CD4-positive, alpha-beta T cell treated with Interleukin-17A for 1 hour (primary cell): ENCODE measurements around the gene CLSTN2.

Experiments used
- DNase-seq: peaks from one replicate; pipeline ENCODE4 v3.0.0-alpha.2; 2020

CLSTN2 gene

DNA sequence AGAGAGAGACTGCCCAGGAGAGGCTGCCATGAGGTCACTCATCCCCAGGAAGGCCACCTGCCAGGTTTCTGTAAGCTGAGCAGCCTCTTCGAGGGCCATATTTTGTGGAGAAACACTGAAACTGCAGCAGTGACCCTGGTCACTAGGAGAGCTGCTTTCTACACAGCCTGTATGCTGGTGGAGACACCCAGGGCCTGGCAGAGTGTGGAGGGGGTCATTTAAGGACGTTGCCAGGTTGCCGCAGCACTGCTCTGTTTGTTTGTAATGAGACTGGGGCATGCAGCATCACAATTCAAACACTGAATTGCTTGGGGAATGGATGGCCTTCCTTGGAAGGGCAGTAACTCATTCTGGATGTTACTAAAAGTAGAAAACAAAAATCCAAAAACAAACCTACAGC is 638.0 kb downstream of the CLSTN2 start:
- no peak for DNase-seq

DNA sequence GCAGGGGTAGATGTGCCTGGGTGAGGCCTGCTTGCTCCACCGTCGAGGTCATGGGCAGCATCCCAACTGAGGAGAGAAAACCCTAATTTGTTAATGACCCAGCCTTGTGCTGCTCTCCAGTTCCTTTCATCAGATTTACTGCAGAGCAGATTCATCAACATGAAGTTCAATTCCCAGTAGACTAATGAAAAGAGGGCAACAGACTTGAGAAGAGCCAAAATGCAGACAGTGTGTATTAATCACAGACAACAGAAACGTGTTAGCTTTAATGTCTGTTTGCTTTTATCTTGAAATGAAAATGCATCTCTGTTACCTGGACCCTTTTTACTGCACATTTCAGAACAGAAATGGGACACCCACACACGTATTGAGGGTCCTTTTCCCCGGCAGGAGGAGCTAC is 639.4 kb downstream of the CLSTN2 start:
- DNase-seq, result no peak

DNA sequence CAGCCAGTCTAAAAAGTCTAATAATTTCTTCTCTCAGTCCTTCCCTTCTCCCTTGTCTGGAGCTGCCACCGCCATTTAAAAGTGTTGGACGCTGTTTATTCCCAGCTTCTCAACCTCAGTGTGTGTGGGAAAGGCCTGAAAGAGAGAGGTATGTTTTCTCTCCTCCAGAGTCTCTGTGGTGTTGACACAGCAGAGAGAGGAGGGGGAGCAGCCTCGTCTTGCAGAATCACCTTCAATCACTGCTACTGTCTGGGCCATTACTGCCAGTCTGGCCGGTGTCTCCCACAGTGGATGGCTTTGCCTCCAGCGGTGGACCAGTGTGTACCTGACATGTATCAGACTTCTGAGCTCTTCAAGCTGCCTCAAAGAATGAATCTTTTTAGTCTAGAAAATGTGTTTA is 641.5 kb downstream of the CLSTN2 start:
- DNase-seq, result no peak

DNA sequence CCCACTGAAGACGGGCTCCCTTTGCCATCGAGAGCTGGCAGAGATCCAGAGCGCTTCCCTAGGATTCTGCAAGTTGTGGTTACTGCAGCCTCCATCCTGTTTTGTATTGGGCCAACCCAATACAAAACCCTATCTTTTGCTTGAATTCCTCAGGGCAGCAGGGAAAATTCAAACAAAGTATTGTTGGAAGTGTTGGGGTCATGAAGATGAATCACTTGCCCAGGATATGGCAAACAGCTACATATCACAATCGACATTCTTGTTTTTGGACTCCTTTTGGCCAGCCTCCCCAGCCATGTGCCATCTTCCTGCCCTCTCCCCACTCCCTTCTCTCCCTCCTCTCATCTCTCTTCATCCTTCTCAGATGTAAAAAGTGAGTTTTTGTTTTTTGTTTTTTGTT is 642.9 kb downstream of the CLSTN2 start:
- no peak for DNase-seq

DNA sequence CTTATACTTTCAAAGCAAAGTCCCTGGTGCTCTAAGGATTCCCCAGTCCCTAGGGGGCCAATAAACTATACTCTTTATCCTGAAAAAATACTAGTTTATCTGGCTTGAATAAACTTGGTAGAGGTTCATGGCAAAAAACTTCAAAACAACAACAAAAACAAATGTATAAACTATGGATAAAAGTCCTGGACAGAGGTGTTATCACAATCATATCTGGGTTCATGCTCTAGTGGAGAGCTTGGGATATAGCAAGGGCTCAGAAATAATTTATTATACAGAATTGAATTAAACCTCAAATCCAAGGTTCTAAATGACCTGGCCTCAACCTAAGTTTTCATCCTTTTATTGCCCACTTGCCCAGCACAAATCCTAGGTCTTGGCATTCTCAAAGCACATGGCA is 644.3 kb downstream of the CLSTN2 start:
- no peak for DNase-seq

DNA sequence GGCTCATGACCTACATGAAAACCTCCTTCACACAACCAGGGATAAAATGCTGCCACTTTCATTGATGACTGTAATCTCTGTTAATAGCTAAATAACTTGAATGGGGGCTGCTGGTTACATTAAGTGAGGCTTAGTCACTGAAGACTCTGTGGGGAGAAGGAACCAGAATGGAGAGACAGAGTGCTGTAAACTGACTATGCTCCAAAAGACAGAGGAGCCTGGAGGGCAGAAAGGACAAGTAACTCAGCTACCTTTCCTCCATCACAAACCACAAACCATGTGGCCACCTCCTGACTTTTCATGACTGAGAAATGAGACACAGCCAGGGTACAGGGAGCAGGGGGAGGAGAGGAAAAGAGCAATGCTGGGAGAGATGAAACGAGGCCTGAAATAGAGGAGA is 645.8 kb downstream of the CLSTN2 start:
- DNase-seq, result no peak

DNA sequence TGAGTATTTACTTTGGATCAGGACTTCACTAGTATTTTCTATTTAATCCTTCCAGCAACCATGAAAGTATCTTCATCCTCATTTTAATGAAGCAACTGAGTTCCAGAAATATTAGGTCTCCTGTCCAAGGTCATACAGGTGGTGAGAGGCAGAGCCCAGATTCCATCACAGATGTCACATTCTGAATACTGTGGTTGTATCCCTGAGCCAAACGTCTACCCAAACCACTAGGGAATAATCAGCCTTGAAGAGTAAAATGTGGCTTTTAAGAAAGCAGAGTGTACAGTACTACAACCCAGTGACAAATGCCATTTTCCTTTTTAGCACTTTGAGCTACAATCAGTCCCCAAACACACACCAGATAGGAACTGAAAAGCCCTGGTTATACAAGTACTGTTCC is 649.6 kb downstream of the CLSTN2 start:
- no peak for DNase-seq

DNA sequence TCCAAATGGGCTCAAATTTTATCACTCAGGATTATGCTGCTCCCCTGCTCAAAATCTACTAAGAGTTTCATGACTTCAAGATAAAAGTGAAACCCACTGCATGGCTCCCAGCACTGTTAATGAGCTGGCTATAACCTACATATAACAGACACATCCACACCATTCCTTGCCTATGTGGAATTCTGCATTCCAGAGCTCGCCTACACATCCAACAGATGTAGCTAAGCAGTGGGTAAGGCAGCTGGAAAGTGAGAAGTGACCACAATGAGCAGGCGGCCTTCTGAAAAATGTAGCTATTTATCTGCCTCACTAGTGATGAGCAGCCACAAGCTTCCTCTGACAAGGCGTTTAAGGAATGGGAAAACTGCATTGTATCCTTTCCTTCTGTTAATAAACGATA is 650.8 kb downstream of the CLSTN2 start:
- no peak for DNase-seq

DNA sequence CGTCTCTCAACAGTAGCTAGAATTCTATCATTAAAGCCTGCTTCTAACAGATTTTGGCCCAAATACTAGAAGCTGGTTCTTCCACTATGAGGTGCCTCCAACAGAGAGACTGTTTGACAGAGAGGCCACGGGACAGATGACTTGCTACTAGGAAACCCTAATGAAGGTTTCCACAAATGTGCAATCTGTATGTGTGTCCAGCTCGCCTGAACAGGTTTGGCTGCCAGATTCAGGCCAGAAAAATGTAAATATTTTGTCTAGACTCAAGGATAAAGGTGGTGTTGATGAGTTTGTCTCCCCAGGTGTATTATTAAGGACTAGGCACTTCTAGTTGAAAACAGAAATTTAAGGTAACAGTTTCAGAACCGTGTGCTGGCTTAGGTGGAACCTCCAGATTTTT is 651.3 kb downstream of the CLSTN2 start:
- DNase-seq, result no peak

DNA sequence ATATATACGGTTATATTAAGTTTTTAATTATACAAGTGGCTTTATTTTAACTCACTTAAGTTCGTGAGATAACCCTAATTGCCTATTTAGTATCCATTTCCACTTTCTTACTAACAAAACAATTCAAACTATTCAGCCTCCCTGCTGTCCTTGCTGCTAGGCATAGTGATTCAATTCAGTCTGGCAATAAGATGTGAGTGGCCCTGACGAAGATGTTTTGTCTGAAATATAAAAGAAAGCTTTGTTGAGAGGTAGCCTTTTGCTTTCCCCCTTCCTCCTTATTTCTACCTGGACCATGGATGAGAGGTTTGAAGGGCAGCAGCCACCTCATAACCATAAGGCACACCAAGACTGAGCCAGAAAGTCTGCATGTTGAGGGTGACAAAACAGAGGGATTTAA is 653.6 kb downstream of the CLSTN2 start:
- DNase-seq, result no peak

DNA sequence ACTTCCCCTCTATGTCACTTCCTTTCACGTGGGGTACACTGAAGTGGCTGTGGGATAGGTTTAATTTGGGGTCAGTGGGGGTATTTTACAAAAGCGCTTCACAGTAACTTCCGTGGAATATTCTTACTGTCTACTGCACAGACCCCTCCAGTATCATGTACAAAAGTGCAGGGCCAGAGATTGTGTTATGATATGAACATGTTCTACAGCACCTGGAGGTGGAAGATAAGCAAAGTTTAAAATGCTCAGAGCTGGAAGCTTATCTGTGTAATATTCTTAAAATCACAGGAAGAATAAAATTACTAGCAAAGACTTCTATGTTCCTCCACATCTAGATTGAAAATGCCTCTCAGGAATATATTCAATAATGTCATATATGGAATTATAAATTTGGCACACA is 658.8 kb downstream of the CLSTN2 start:
- DNase-seq, result no peak

DNA sequence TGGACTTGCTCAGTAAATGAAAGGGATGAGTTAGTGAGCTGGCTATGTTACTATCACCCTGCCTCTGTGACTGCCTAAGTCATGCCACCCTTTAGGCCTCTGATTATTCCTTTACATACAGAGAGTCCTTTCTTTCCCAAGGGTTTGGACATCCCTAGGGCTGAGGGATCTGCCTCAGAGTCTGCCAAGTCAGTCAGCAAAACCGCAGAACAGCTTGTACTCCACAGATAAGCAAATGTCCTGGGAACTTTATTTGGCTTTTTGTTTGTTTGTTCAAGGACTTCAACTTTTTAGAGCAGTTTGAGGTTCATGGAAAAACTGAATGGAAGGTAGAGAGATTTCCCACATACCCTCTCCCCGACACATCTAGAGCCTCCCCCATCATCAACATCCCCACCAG is 660.3 kb downstream of the CLSTN2 start:
- no peak for DNase-seq

DNA sequence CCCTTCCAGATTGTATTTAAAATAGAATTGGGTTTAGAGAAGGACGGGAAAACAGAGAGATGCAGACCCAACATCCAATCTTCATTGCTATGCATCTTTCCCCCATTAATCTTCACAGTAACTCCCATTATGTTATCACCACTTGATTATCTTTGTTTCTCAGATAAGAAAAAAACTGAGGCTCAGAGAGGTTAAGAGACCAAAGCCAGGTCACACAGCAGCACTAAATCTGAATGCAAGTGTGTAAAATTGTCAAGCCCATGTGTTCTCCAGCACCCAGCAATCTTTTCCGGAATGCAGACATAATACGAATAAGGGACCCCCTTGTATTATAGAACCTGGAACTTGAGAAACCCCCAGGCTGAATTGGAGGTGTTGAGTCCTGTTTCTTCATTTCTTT is 662.4 kb downstream of the CLSTN2 start:
- no peak for DNase-seq

DNA sequence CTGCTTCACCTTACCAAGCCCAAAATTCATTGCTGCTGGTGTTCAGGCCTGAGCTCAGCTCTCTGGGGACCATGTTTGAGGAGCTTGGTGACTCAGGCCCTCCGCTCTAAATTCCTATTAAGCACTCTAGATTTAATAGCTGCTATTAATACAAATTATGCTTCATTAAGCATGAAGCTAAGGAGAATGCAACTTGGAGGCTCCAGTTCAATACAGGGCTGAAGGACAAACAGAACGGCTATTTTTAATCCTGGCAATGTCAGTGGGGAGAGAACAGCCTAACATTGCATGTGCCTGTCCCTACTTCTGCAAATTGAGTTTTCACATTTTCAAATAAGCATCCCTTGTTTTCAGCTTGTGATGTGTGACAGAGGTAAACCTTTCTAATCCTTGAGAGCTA is 662.8 kb downstream of the CLSTN2 start:
- no peak for DNase-seq

DNA sequence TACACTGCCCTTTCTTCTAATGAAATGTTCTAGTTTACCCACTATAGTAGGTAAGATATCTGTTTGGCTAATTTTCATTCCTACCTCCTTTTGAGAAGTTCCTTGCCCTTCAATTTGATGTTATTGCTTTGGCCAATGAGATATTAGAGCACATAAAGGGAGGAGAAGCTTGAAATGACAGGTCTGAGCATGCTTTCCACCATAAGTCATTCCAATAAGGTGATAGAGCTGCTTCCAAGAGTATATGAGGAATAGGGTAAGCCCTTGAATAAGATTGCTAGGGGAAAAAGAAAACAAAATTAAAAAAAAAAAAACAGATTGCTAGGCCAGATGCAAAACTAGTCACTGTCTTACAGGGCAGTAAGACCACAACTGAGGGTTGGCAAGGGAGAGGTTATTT is 664.0 kb downstream of the CLSTN2 start:
- no peak for DNase-seq

DNA sequence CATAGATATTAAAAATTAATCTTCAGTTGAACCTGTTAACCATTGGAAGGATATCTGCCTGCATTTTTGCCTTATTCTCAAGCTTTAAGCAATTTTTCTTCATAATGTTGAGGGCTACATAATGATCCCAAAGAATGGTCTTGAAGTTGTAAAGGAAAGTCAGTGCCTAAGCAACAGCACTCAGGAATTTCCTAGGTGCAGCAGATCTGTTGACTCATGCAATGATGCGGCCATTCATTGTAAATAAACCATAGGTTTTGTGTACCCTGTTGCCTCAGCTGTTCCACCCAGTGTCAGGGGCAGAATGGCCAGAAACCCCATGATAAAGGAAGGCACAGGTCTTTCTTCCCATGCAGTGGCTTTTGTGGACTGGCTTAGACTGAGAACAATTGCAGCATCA is 664.5 kb downstream of the CLSTN2 start:
- no peak for DNase-seq

DNA sequence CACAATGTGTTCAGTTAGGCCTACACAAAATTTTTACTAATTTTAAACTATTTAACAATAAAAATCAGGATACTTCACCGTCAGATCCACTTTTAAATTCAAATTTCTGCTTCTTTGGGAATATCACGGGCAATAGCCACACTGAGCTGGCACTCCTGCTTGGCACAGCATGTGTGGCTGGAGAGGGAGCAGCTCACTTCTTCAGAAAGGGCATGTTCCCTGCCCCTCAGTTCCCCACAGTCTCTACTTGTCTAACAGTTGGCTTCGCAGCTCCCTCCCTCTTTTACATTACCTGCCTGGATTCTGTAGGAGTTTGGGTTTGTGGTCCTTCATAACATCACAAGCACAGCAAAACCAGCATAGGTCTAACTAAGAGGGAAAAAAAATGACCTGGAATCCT is 666.9 kb downstream of the CLSTN2 start:
- no peak for DNase-seq

DNA sequence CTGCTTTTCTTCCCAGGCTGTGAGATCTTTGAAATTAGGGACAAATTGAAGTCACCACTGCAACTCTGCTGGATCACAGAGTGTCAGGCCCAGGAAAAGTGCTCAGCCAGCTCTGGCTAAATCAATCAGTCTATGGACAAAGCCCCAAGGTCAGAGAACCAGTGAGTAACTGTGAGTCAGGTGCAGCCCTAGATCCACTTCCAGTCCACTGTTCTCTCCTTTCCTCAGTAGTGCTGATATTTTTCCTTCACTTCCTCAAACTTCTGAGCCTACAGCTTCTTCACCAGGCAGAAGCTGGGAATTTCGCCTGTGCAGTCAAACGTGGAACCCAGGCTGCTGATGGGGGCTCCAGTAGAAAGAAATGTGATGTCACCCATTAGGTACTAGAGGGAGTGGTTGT is 667.8 kb downstream of the CLSTN2 start:
- DNase-seq, result no peak

DNA sequence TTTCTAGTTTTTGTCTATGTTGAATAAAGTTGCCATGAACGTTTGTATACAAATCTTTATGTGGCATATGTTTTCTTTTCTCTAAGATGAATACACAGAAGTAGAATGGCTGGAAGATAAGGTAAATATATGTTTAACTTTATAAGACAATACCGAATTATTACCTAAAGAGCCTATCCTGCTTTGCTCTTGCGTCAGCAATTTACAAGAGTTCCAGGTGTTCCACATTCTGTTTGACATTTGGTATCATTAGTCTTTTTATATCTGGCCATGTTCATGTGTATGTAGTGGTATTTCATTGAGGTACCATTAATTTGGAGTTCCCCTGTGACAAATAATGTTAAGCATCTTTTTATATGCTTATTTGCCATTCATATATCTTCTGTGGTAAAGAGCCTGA is 668.8 kb downstream of the CLSTN2 start:
- no peak for DNase-seq

DNA sequence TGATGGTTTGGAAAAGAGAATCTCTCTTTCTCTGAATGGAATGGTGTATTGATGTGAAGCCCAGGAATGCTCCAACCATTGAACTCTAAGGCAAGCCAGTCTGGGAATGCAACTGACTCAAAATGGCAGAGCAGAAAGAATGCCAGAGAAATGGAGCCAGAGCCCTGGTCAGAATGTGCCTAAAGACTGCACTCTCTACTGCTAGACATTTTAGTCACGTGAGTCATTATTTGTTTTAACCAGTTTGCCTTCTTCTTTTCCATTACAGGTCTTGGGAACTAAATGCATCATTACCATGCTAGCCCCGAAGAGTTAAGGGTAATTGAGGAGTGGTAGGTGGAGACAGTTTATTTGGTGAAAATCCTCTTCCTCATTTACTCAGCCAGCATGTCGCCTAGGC is 675.6 kb downstream of the CLSTN2 start:
- DNase-seq, result no peak

DNA sequence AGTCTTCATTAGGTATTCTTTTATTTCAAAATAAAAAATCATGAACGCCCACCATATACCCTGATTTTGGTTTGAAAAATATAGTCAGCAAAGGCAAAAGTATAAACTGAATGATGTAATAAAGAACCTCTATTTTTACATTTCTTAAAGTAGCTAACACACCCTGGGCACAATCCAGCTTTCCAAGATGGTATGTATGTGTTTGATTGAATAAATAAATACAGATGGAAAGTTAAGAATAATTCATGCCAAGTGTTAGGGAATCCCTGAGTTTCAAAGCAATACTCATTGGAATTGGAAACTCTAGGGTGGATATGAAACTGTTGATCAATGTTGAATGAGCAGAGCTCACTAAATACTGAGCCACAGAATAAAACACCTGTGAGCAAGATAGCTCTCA is 679.0 kb downstream of the CLSTN2 start:
- DNase-seq, result no peak

DNA sequence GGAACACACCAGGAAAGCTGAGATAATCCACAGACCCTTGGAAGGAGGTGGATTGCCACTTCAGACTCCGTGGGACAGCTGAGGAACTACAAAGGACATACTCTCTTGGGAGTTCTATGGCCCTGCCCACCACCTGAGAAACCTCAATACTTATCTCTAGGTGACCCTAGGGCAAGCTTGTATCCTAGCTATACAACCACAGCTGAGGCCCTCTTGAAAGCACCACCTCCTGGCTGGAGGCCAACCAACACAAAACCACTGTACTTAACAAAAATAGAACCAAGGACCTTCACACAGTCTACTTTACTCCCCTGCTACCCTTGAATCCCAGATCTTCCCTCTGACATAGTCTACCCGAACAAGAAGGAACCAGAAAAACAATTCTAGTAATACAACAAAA is 682.1 kb downstream of the CLSTN2 start:
- no peak for DNase-seq

DNA sequence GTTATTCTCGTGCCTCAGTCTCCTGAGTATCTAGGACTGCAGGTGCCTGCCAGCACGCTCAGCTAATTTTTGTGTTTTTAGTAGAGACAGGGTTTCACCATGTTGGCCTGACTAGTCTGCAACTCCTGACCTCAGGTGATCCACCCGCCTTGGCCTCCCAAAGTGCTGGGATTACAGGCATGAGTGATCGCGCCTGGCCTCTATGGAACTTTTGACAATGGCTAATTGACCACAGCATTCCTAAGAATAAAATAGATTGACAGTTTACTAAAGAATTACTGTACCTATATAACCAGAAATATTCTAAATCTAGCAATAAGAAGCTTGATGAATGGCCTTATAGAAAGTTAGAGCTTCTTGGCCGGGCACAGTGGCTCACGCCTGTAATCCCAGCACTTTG is 691.9 kb downstream of the CLSTN2 start:
- no peak for DNase-seq
